A673 (cell line): ENCODE data around the gene TMEM242. TPM values are rescaled to one million over a fixed set of nuclear protein-coding genes. Genes with fewer than 3 reads are reported as not detected.

Source experiments
- BruUV-seq: library from RNA; stranded (reverse); fragments of 400-500 nt; replicated peaks from 2 replicates; lab custom pipeline; 2021; lab: Mats Ljungman, UMichigan
- CTCF ChIA-PET: fragments of 300-600 bp; sonication (Branson Sonifier 250); formaldehyde crosslinking; loops from one replicate; lab custom pipeline; 2022; ENCODE audit warnings: antibody characterized with exemption; lab: Charles Lee
- POLR2A ChIA-PET: fragments of 300-600 bp; sonication (Branson Sonifier 250); formaldehyde crosslinking; loops from one replicate; lab custom pipeline; 2022; ENCODE audit warnings: antibody characterized with exemption; ENCODE audit not compliant: low non-redundant PET; lab: Charles Lee
- DNase-seq: peaks from one replicate; pipeline ENCODE4 v3.0.0-alpha.2; 2015; ENCODE audit warnings: low spot score
- H3K27ac ChIP-seq: fragments of 200-600 bp; sonication (generic); 2 replicates; pipeline ENCODE4 v1.5.1; 2016; ENCODE audit warnings: mixed run types, low read depth, mild to moderate bottlenecking, mixed read lengths, antibody characterized with exemption, low read length; ENCODE audit not compliant: poor library complexity, severe bottlenecking
- H3K27me3 ChIP-seq: fragments of 200-600 bp; sonication (generic); replicated peaks from 2 replicates; pipeline ENCODE4 v1.6.1; 2017; ENCODE audit warnings: mixed run types, low read depth, mild to moderate bottlenecking, mixed read lengths, antibody characterized with exemption, low read length; ENCODE audit not compliant: insufficient read depth, poor library complexity
- H3K36me3 ChIP-seq: fragments of 200-600 bp; sonication (generic); 2 replicates; pipeline ENCODE4 v1.6.1; 2016; ENCODE audit warnings: mixed run types, mild to moderate bottlenecking, mixed read lengths, antibody characterized with exemption, low read length; ENCODE audit not compliant: insufficient read depth, poor library complexity, severe bottlenecking
- H3K4me1 ChIP-seq: fragments of 200-600 bp; sonication (generic); 2 replicates; pipeline ENCODE4 v1.6.1; 2017; ENCODE audit warnings: mixed run types, mild to moderate bottlenecking, mixed read lengths, antibody characterized with exemption, low read length; ENCODE audit not compliant: insufficient read depth, poor library complexity, severe bottlenecking
- H3K4me3 ChIP-seq: fragments of 200-600 bp; sonication (generic); 2 replicates; pipeline ENCODE4 v1.5.1; 2016; ENCODE audit warnings: low read depth, mixed run types, mild to moderate bottlenecking, mixed read lengths, low read length; ENCODE audit not compliant: poor library complexity, severe bottlenecking
- H3K9me3 ChIP-seq: fragments of 200-600 bp; sonication (generic); 2 replicates; pipeline ENCODE4 v1.6.1; 2016; ENCODE audit warnings: mixed run types, low read depth, mild to moderate bottlenecking, mixed read lengths, antibody characterized with exemption, low read length; ENCODE audit not compliant: poor library complexity, severe bottlenecking
- CTCF ChIP-seq: fragments of 300-800, 200-600 bp; sonication (generic); conservative IDR thresholded peaks from 2 replicates; pipeline ENCODE4 v1.5.1; 2017; ENCODE audit warnings: low read depth, mild to moderate bottlenecking, antibody characterized with exemption, low read length, moderate library complexity, mixed read lengths
- EZH2 ChIP-seq: fragments of 200-600 bp; sonication (generic); IDR thresholded peaks from 2 replicates; pipeline ENCODE4 v1.6.1; 2017; ENCODE audit warnings: borderline replicate concordance, low read depth, mild to moderate bottlenecking, mixed read lengths, antibody characterized with exemption, low read length; ENCODE audit not compliant: poor library complexity, severe bottlenecking
- intact Hi-C: fragments of 100-400 bp; cut with micrococcal nuclease; formaldehyde crosslinking; loops from one replicate; pipeline ENCODE4 v1.10.0; 2022; ENCODE audit not compliant: unreplicated experiment
- total RNA-seq: library from RNA; stranded (reverse); gene quantifications from 2 replicates; pipeline ENCODE4 v1.2.3, GENCODE V29; 2021

The TMEM242 gene
- total RNA-seq, 1 experiment from 2014 or later = 13.2 TPM

GRCh38 chr6:157254538-157254937 is 68.8 kb downstream of the TMEM242 start:
- no TSS peak for BruUV-seq
- H3K27ac ChIP-seq = no peak overlapping the region
- intact Hi-C loops = no loop called here
- H3K9me3 ChIP-seq = no peaks in the 10 kb centered on the region
- CTCF ChIA-PET = no interaction called here
- TF ChIP-seq CTCF = no peak
- H3K27me3 ChIP-seq = no peaks in the 10 kb centered on the region
- H3K4me3 ChIP-seq = no peak overlapping the region
- POLR2A ChIA-PET = no interaction called here
- H3K36me3 ChIP-seq = no peaks in the 10 kb centered on the region
- no peaks in the 10 kb centered on the region for H3K4me1 ChIP-seq
- no peak for DNase-seq

GRCh38 chr6:157253699-157254098 is 69.6 kb downstream of the TMEM242 start:
- H3K9me3 ChIP-seq = no peaks in the 10 kb centered on the region
- H3K4me1 ChIP-seq = no peaks in the 10 kb centered on the region
- no peak overlapping the region for H3K27ac ChIP-seq
- no peak overlapping the region for H3K4me3 ChIP-seq
- H3K36me3 ChIP-seq = no peaks in the 10 kb centered on the region
- DNase-seq = no peak
- POLR2A ChIA-PET = no interaction called here
- no peaks in the 10 kb centered on the region for H3K27me3 ChIP-seq
- BruUV-seq = no TSS peak
- TF ChIP-seq CTCF (no peak), EZH2 (no peak)
- CTCF ChIA-PET = no interaction called here
- intact Hi-C loops = no loop called here

GRCh38 chr6:157253017-157253416 is 70.3 kb downstream of the TMEM242 start:
- H3K27ac ChIP-seq = no peak overlapping the region
- BruUV-seq = no TSS peak
- peaks cover 4% of the 10 kb centered on the region for H3K9me3 ChIP-seq
- CTCF ChIA-PET = no interaction called here
- no peak for DNase-seq
- POLR2A ChIA-PET = no interaction called here
- H3K4me1 ChIP-seq = no peaks in the 10 kb centered on the region
- no peaks in the 10 kb centered on the region for H3K36me3 ChIP-seq
- intact Hi-C loops = no loop called here
- no peaks in the 10 kb centered on the region for H3K27me3 ChIP-seq
- no peak for TF ChIP-seq EZH2
- TF ChIP-seq CTCF = no peak
- H3K4me3 ChIP-seq = no peak overlapping the region
